ENCODE data around the gene GPR3.
"Not testable (repeated sequence)": the region's sequence is repeated elsewhere in the genome, so short reads cannot be mapped to it uniquely, and the experiment has no call there.

DNA sequence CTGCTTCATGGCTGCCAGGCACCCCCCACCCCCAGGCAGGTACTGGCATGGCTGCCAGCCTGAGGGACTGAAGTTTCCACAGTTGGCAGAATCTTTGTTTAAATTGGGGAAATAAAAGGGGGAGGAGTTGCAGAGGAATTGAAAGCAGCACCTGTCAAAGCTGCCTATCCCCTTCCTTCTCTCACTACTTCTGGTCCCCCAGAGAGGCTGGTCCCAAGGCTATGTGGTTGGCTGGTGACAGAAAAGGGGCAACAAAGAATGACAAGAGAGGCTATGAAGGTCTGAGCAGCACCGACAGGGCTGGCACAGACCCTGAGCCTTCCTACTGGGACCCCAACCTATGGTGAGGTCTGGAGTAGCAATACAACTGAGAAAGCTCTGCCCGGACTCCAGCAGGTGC is 14.4 kb downstream of the GPR3 start:
- TF ChIP-seq, protein P1, sequence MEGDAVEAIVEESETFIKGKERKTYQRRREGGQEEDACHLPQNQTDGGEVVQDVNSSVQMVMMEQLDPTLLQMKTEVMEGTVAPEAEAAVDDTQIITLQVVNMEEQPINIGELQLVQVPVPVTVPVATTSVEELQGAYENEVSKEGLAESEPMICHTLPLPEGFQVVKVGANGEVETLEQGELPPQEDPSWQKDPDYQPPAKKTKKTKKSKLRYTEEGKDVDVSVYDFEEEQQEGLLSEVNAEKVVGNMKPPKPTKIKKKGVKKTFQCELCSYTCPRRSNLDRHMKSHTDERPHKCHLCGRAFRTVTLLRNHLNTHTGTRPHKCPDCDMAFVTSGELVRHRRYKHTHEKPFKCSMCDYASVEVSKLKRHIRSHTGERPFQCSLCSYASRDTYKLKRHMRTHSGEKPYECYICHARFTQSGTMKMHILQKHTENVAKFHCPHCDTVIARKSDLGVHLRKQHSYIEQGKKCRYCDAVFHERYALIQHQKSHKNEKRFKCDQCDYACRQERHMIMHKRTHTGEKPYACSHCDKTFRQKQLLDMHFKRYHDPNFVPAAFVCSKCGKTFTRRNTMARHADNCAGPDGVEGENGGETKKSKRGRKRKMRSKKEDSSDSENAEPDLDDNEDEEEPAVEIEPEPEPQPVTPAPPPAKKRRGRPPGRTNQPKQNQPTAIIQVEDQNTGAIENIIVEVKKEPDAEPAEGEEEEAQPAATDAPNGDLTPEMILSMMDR (IDR thresholded peaks at IDR 0.05) = not testable (repeated sequence)
- not testable (repeated sequence) for TF ChIP-seq POLR2A, EP300 (IDR thresholded peaks at IDR 0.05)
